Natural killer cell (primary cell): ENCODE measurements around the gene HOXC9. TPM values are rescaled to one million over a fixed set of nuclear protein-coding genes. Genes with fewer than 3 reads are reported as not detected.
A peak's percentile ranks its signal among the peaks of the same experiment; 100 is the strongest.

Experiments
- ATAC-seq, 3 donors: fragments of 150-1000 bp in 2 of 3; fragments of 200-7000 bp in 1 of 3; cut with Tn5 transposase; 1 replicate in 1 of 3; 2 replicates in 2 of 3; pipeline ENCODE4 v1.10.0; 2021; ENCODE audit warnings: mild to moderate bottlenecking in 2 of 3, moderate library complexity in 2 of 3
- DNase-seq, 2 donors: peaks; one replicate each; pipeline versions ENCODE4 v3.0.0 to v3.0.0-alpha.2; 2013 to 2021; ENCODE audit warnings: mixed read lengths in 1 of 2
- H3K27ac ChIP-seq: one replicate; pipeline ENCODE4 v1.5.1; 2013; ENCODE audit warnings: mild to moderate bottlenecking, low read length
- H3K27me3 ChIP-seq: one replicate; pipeline ENCODE4 v1.6.1; 2013; ENCODE audit warnings: low read length; ENCODE audit not compliant: control insufficient read depth, insufficient read depth
- H3K36me3 ChIP-seq: one replicate; pipeline ENCODE4 v1.6.1; 2013; ENCODE audit warnings: low read length; ENCODE audit not compliant: control insufficient read depth, insufficient read depth
- H3K4me1 ChIP-seq: one replicate; pipeline ENCODE4 v1.6.1; 2013; ENCODE audit warnings: low read length; ENCODE audit not compliant: control insufficient read depth, insufficient read depth
- H3K4me3 ChIP-seq: one replicate; pipeline ENCODE4 v1.5.1; 2013; ENCODE audit warnings: low read length
- H3K9me3 ChIP-seq: one replicate; pipeline ENCODE4 v1.6.1; 2013; ENCODE audit warnings: low read length; ENCODE audit not compliant: control insufficient read depth, insufficient read depth
- H3K27ac Mint-ChIP-seq, 2 donors: one replicate each; pipeline ENCODE4 v1.8.0; 2022; ENCODE audit warnings: mild to moderate bottlenecking in 2 of 2, mixed read lengths in 2 of 2, moderate library complexity in 1 of 2
- H3K27me3 Mint-ChIP-seq, 2 donors: one replicate each; pipeline ENCODE4 v1.8.0; 2022; ENCODE audit warnings: low read depth in 2 of 2, mixed read lengths in 2 of 2
- H3K36me3 Mint-ChIP-seq: one replicate; pipeline ENCODE4 v1.8.0; 2022; ENCODE audit warnings: mixed read lengths
- H3K4me1 Mint-ChIP-seq, 2 donors: one replicate each; pipeline ENCODE4 v1.8.0; 2022; ENCODE audit warnings: mixed read lengths in 2 of 2
- H3K4me3 Mint-ChIP-seq: one replicate; pipeline ENCODE4 v1.8.0; 2022; ENCODE audit warnings: mild to moderate bottlenecking, moderate library complexity, mixed read lengths
- H3K9me3 Mint-ChIP-seq, 2 donors: one replicate each; pipeline ENCODE4 v1.8.0; 2022; ENCODE audit warnings: mixed read lengths in 2 of 2
- CTCF ChIP-seq: fragments of 200-600 bp; IDR thresholded peaks from one replicate; pipeline ENCODE4 v1.8.0; 2022; ENCODE audit warnings: antibody characterized with exemption
- WGBS: methylation state at CpG from one replicate; pipeline ENCODE4 v1.1.7; 2013; ENCODE audit warnings: missing lambda C conversion rate; ENCODE audit not compliant: insufficient coverage; 5-methylcytosine and 5-hydroxymethylcytosine counted together
- intact Hi-C: fragments of 100-400 bp; cut with micrococcal nuclease; formaldehyde crosslinking; loops from one replicate; pipeline ENCODE4 v1.14.2; 2022
- total RNA-seq, 4 donors: library from RNA; stranded (reverse); fragments of 120-200 nt in 1 of 4; gene quantifications; one replicate each; pipeline versions ENCODE4 v1.2.3 to v1.2.4, GENCODE V29; 2013 to 2022

The HOXC9 gene
- total RNA-seq, 3 donors from 2014 or later (not counting 1 experiment from before 2014, with no cell fraction given) = not detected

GRCh38 chr12:53985994-53986685, 13.8 kb upstream of the HOXC9 start:
- Mint-ChIP-seq H3K4me1 (peaks cover 30 to 49% of the 10 kb centered on the region in 2 donors), H3K27ac (peak overlapping the region; percentile 63 to 72), H3K36me3 (peaks cover 5% of the 10 kb centered on the region), H3K27me3 (peaks cover 88 to 90% of the 10 kb centered on the region in 2 donors), H3K9me3 (no peaks in the 10 kb centered on the region), H3K4me3 (peak overlapping the region; percentile 67)
- peaks cover 30% of the 10 kb centered on the region for H3K4me1 ChIP-seq
- intact Hi-C loops = loop anchor here (10.0 kb wide), 1 partner anchor 191 kb away; no protein-coding TSS in a partner anchor
- DNase-seq (peak in 1 of 2 donors; percentile 58), ATAC-seq (peak; percentile 52 to 71 (median 66))
- peaks cover 90% of the 10 kb centered on the region for H3K27me3 ChIP-seq
- 3% methylated on average over 47 of the region's 50 CpGs for WGBS
- no peak overlapping the region for H3K27ac ChIP-seq
- no peak overlapping the region for H3K4me3 ChIP-seq
- TF ChIP-seq CTCF = no peak
- no peaks in the 10 kb centered on the region for H3K36me3 ChIP-seq
- H3K9me3 ChIP-seq = peaks cover 5% of the 10 kb centered on the region

- TF ChIP-seq CTCF = no peak
- DNase-seq (no peak), ATAC-seq (no peak)
- Histone ChIP-seq H3K4me3 (no peak overlapping the region), H3K36me3 (no peaks in the 10 kb centered on the region), H3K27me3 (peaks cover 92% of the 10 kb centered on the region), H3K9me3 (peaks cover 5% of the 10 kb centered on the region), H3K4me1 (peaks cover 30% of the 10 kb centered on the region), H3K27ac (no peak overlapping the region)
- H3K9me3 Mint-ChIP-seq = no peaks in the 10 kb centered on the region
- H3K4me1 Mint-ChIP-seq = peaks cover 30 to 49% of the 10 kb centered on the region in 2 donors
- peaks cover 5% of the 10 kb centered on the region for H3K36me3 Mint-ChIP-seq
- H3K27me3 Mint-ChIP-seq = peaks cover 85 to 90% of the 10 kb centered on the region in 2 donors
- intact Hi-C loops = loop anchor here (10.0 kb wide), 1 partner anchor 192 kb away; no protein-coding TSS in a partner anchor
- peak overlapping the region; percentile 59 for H3K4me3 Mint-ChIP-seq
- 36% methylated on average over 17 of the region's 21 CpGs for whole genome bisulfite sequencing
- H3K27ac Mint-ChIP-seq = no peak overlapping the region
Observed at GRCh38 chr12:53986686-53987483, 13.1 kb upstream of the HOXC9 start.

GRCh38 chr12:53987787-53988230, 12.2 kb upstream of the HOXC9 start:
- peaks cover 5% of the 10 kb centered on the region for H3K9me3 ChIP-seq
- no peak overlapping the region for H3K27ac Mint-ChIP-seq

More at GRCh38 chr12:53987787-53988230, 12.2 kb upstream of the HOXC9 start:
- TF ChIP-seq CTCF = no peak
- DNase-seq (no peak), ATAC-seq (no peak)
- H3K4me3 Mint-ChIP-seq = no peak overlapping the region
- no peak overlapping the region for H3K27ac ChIP-seq
- H3K4me3 ChIP-seq = no peak overlapping the region
- peaks cover 87 to 92% of the 10 kb centered on the region in 2 donors for H3K27me3 Mint-ChIP-seq
- no peaks in the 10 kb centered on the region for H3K36me3 ChIP-seq
- H3K4me1 Mint-ChIP-seq = peaks cover 30 to 49% of the 10 kb centered on the region in 2 donors
- peaks cover 30% of the 10 kb centered on the region for H3K4me1 ChIP-seq
- H3K9me3 Mint-ChIP-seq = no peaks in the 10 kb centered on the region
- H3K36me3 Mint-ChIP-seq = peaks cover 5% of the 10 kb centered on the region
- intact Hi-C loops = loop anchor here (2.0 to 10.0 kb wide), 2 partner anchors 15 to 193 kb away; no protein-coding TSS in a partner anchor
- WGBS = 38% methylated on average over 4 of the region's 4 CpGs
- H3K27me3 ChIP-seq = peaks cover 90% of the 10 kb centered on the region
